HFFc6 (cell line): ENCODE results near the gene KIF17. TPM values are rescaled to one million over a fixed set of nuclear protein-coding genes. Genes with fewer than 3 reads are reported as not detected.

Experiments used
- DNase-seq: peaks from one replicate; pipeline ENCODE4 v3.0.0-alpha.2; 2018
- H3K27ac Mint-ChIP-seq: 2 replicates; pipeline ENCODE4 v1.8.0; 2020; ENCODE audit warnings: mild to moderate bottlenecking, mixed read lengths
- H3K27me3 Mint-ChIP-seq: 2 replicates; pipeline ENCODE4 v1.8.0; 2021; ENCODE audit warnings: mild to moderate bottlenecking, moderate library complexity, mixed read lengths; ENCODE audit not compliant: insufficient read depth
- H3K36me3 Mint-ChIP-seq: 2 replicates; pipeline ENCODE4 v1.8.0; 2021; ENCODE audit warnings: low read depth, mixed read lengths
- H3K4me1 Mint-ChIP-seq: 2 replicates; pipeline ENCODE4 v1.8.0; 2020; ENCODE audit warnings: low read depth, mixed read lengths
- H3K4me3 Mint-ChIP-seq: 2 replicates; pipeline ENCODE4 v1.8.0; 2020; ENCODE audit warnings: mild to moderate bottlenecking, moderate library complexity, mixed read lengths
- H3K9me3 Mint-ChIP-seq: 2 replicates; pipeline ENCODE4 v1.8.0; 2020; ENCODE audit warnings: mild to moderate bottlenecking, mixed read lengths
- CTCF ChIP-seq: fragments of 200-600 bp; sonication (generic); IDR thresholded peaks from 2 replicates; pipeline ENCODE4 v1.5.0; 2021; ENCODE audit warnings: antibody characterized with exemption, mild to moderate bottlenecking
- total RNA-seq, 6 experiments: library from RNA; stranded (reverse); fragmentation: NEBNext Ultra II Directional; extraction: Animal tissue kit (Norgen Biotek cat#: 25700); gene quantifications; 2 replicates in 1 of 6; 3 replicates in 5 of 6; pipeline ENCODE4 v1.2.3, GENCODE V29; 2021

The KIF17 gene
- total RNA-seq, 6 experiments from 2014 or later: 5.8 to 8.1 (median 7.4) TPM

DNA sequence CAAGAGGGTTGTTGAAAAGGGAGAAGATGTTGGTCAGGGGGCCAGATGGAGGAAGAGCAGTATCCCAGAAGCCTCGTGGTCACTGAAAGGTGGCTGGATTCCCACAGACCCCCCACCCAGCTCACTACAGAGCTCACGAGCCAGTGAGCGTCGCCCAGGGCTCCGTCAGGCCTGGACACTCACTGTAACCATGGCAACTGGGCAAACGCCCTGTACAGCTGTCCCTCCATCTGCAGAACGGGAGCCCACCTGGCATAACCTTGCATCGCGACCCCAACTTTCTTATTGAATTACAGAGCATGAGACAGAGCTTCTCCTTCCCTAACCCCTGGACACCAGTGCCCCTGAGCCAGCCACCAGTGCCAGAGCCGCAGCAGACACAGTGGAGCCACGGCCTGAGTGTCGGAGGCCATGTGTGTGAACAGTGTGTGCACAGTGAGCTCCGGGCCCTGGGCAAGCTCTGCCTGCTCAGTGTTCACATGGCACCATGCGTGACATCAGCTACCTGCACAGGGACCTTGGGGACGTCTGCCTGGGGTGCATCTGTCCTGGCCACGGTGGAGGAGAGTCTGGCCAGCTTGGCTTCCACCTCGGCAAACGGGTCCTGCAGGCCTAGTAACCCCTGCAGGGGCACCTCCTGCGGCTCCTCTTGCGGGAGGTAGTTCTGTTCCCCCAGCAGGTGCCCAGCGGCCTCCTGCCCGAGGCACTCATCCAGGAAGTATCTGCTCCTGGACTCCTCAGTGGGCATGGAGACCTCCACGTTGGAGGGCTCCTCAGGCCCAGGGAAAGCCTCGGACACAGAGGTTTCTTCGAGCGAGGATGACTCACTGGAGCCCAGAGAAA is 30.7 kb downstream of the KIF17 start:
- Mint-ChIP-seq H3K4me3 (no peak overlapping the region), H3K27ac (no peak overlapping the region), H3K27me3 (no peaks in the 10 kb centered on the region), H3K9me3 (no peaks in the 10 kb centered on the region), H3K4me1 (0 out of 2 replicates have a peak, but pooled peaks cover 2% of the 10 kb centered on the region), H3K36me3 (no peaks in the 10 kb centered on the region; the same call in 1 of the 2 replicates)
- DNase-seq: no peak
- no peak for TF ChIP-seq CTCF

DNA sequence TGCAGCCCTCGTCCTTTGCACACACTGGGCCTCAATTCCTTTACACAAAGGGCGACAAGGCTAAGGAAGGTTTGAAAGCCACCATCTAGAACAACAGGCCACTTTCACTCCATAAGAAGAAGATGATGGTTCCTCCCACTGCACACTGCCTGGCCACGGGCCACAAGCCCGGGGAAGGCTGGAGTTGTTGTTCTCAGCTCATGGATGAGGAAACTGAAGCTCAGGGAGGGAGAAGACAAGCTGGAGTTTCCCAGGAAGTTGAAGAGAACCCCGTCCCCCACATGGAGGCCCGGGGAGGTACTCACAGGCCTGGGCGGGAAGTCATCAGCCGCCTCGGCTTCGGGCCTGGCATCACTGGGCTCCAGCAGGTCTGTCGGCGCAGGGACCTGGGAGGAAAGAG is 32.1 kb downstream of the KIF17 start:
- Mint-ChIP-seq H3K4me3 (no peak overlapping the region), H3K4me1 (no peaks in the 10 kb centered on the region), H3K9me3 (no peaks in the 10 kb centered on the region), H3K27ac (no peak overlapping the region), H3K27me3 (no peaks in the 10 kb centered on the region), H3K36me3 (no peaks in the 10 kb centered on the region; the same call in 1 of the 2 replicates)
- no peak for DNase-seq
- no peak for TF ChIP-seq CTCF

DNA sequence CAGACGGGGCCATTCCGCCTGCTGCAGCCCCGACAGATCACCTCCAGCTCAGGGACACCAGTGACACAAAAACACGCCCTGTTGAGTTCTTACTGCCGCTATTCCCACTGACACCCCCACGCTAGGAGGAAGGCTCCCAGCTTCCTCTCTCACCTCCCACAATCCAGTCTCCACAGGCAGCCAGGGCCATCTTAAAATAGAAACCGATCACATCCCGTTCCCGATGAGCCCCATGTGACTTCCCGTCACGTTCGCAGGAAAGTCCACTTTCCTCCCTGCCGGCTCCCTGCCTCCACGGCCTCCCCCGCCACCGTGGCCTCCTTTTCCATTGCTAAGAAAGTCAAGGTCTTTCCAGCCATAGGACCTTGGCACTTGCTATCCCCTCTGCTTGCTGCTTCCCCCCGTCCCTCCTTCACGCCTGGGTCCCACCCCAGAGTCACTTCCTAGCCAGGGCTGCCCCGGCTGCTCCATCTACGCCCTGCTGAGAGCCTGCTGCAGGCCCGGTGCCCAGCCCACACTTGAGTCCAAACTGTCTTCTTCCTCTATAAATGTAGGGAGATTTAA is 32.6 kb downstream of the KIF17 start:
- Mint-ChIP-seq H3K9me3 (no peaks in the 10 kb centered on the region), H3K36me3 (peaks cover 4% of the 10 kb centered on the region), H3K27me3 (no peaks in the 10 kb centered on the region), H3K4me1 (no peaks in the 10 kb centered on the region), H3K27ac (no peak overlapping the region), H3K4me3 (no peak overlapping the region)
- DNase-seq: no peak
- TF ChIP-seq CTCF: no peak

GRCh38 chr1:20684651-20685050 is 33.2 kb downstream of the KIF17 start:
- Mint-ChIP-seq H3K4me1 (no peaks in the 10 kb centered on the region), H3K27ac (no peak overlapping the region), H3K27me3 (no peaks in the 10 kb centered on the region), H3K9me3 (no peaks in the 10 kb centered on the region), H3K36me3 (peaks cover 7% of the 10 kb centered on the region), H3K4me3 (no peak overlapping the region)
- DNase-seq: no peak
- TF ChIP-seq CTCF: no peak

GRCh38 chr1:20684050-20684620 is 33.7 kb downstream of the KIF17 start:
- DNase-seq: no peak
- Mint-ChIP-seq H3K36me3 (peaks cover 7% of the 10 kb centered on the region), H3K27me3 (no peaks in the 10 kb centered on the region)

More at GRCh38 chr1:20684050-20684620, 33.7 kb downstream of the KIF17 start:
- Mint-ChIP-seq H3K9me3 (no peaks in the 10 kb centered on the region), H3K4me3 (no peak overlapping the region), H3K27ac (no peak overlapping the region), H3K4me1 (no peaks in the 10 kb centered on the region)
- no peak for TF ChIP-seq CTCF
